HG02610 (cell line): Measurements from ENCODE around the gene FCSK.
"Not testable (repeated sequence)": the region's sequence is repeated elsewhere in the genome, so short reads cannot be mapped to it uniquely, and the experiment has no call there.

ENCODE experiments used
- ATAC-seq: cut with Tn5 transposase; IDR thresholded peaks from one replicate; pipeline ENCODE4 v1.9.1; 2021; ENCODE audit warnings: mild to moderate bottlenecking, moderate library complexity; ENCODE audit not compliant: unreplicated experiment

Gene FCSK

GRCh38 chr16:70522216-70523075, 68.1 kb downstream of the FCSK start:
- no peak for ATAC-seq

GRCh38 chr16:70523076-70523742, 68.8 kb downstream of the FCSK start, which contains the start of gene COG4:
TSS of gene COG4 (minus strand) at chr16:70523554. CDS start at chr16:70523543, 11 bp downstream.
- ATAC-seq = peak; percentile 58

- peak; percentile 44 for ATAC-seq
These were observed 69.5 kb downstream of the FCSK start, which contains the start of gene SF3B3 for GRCh38 chr16:70523743-70524398. TSS of gene SF3B3 (plus strand) at chr16:70523816. CDS start at chr16:70526657, 2,841 bp downstream.

GRCh38 chr16:70524399-70524825, 70.0 kb downstream of the FCSK start:
- ATAC-seq = not testable (repeated sequence)

GRCh38 chr16:70526403-70526802, 72.0 kb downstream of the FCSK start:
- no peak for ATAC-seq

- ATAC-seq = no peak
These were observed 73.1 kb downstream of the FCSK start for GRCh38 chr16:70527315-70527996.

GRCh38 chr16:70529051-70529777, 74.8 kb downstream of the FCSK start:
- ATAC-seq = no peak
